ENCODE data around the gene RSPO1.

DNA sequence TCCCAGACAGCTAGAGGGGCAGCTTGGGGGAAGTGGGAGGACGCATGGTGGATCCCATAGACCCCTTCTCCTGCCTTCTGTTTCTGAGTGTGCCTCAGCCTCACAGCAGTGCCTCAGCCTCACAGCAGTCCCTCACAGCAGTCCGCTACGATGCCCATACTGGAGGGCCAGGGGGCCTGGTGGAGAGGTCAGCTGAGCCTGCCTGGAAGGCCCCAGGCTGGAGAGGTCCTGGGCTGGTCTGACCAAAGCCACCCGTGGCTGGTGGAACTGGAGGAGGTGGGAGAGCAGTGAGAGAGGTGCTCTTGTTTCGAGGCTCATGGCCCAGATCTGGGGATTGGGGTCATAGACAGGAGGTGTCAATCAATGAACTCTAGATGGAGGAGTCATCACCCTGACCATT lies 16.0 kb upstream of the RSPO1 start:
- TF ChIP-seq, protein P1, sequence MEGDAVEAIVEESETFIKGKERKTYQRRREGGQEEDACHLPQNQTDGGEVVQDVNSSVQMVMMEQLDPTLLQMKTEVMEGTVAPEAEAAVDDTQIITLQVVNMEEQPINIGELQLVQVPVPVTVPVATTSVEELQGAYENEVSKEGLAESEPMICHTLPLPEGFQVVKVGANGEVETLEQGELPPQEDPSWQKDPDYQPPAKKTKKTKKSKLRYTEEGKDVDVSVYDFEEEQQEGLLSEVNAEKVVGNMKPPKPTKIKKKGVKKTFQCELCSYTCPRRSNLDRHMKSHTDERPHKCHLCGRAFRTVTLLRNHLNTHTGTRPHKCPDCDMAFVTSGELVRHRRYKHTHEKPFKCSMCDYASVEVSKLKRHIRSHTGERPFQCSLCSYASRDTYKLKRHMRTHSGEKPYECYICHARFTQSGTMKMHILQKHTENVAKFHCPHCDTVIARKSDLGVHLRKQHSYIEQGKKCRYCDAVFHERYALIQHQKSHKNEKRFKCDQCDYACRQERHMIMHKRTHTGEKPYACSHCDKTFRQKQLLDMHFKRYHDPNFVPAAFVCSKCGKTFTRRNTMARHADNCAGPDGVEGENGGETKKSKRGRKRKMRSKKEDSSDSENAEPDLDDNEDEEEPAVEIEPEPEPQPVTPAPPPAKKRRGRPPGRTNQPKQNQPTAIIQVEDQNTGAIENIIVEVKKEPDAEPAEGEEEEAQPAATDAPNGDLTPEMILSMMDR (IDR thresholded peaks at IDR 0.05) = no peak
- no peak for TF ChIP-seq POLR2A (IDR thresholded peaks at IDR 0.05)
